UCSD-AML1 (cell line): Measurements from ENCODE around the gene TNFSF11.

Experiments used
- DNase-seq: peaks from one replicate; lab custom pipeline; 2025; ENCODE audit not compliant: unreplicated experiment; lab: John Stamatoyannopoulos, UW

Gene TNFSF11

DNA sequence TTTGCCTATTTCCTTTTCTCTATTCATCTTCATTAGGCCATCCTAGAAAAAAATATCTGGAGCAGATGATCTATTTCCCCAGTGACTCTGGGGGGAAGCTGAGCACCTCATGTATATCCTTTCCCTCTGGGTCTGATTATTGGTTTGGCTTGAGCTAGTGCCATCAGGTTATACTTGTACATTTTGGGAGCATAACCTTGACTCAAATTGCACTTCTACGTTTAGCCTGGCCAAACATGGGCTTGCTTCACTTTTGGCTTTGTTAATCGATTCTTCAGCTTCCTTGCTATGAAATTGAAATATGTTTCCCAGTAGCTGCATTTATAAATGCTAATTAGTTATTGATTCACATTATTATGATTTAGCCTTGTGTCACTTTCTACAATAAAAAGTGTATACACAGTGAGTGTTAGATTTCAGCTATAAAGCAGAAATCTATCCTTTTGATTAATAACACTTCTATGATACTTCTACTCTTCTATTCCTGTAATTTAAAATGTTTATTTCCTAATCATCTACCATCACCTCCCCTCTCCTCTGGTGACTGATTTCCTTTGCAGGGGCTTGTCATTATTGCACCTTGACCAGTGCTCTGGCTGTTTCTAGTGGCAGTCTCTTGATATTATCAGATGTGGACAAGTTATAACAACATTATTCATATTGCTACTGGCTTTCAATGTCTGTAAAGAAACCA, 37.3 kb downstream of the TNFSF11 start:
- DNase-seq: no peak

GRCh38 chr13:42612021-42612765, 38.2 kb downstream of the TNFSF11 start:
- DNase-seq: no peak

GRCh38 chr13:42614436-42615035, 40.6 kb downstream of the TNFSF11 start:
- DNase-seq: no peak

DNA sequence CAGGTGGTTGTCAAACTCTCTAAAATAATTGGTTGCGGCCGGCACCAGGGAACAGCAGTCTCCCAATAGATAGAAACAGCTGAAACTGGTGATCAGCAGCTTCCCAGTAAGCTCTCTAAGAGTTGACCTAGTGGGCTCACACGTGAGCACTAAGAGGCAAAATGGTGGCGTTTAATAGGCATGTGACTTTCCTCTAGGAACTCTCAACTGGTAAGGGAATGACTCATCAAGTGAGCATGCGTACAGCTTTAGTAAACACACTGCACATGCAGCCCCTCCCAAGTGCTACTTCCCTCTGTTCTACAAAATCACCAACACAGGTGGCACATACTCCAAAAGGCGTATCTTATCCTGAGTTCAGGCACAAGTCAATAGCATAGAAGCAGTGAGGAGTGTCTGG, 41.7 kb downstream of the TNFSF11 start:
- DNase-seq: no peak

DNA sequence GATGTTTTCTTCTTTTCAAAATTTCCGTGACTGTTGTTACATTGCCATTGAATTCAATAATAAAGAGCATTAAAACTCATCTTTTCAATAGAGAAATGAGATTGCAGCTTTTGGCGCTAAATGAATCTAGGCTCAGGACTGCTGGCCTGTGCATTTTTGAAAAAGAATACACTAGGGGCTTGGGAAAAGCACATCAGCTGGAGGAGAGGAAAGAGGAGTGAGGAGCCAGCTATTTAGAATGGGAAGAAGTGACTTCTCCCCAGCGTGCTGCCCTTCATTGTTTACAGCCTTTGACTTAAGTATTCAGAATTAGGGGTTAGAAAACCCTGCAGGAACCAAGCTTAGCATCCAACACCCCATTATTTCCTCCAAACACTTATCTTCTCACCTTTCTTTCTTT, 43.3 kb downstream of the TNFSF11 start:
- DNase-seq: no peak

DNA sequence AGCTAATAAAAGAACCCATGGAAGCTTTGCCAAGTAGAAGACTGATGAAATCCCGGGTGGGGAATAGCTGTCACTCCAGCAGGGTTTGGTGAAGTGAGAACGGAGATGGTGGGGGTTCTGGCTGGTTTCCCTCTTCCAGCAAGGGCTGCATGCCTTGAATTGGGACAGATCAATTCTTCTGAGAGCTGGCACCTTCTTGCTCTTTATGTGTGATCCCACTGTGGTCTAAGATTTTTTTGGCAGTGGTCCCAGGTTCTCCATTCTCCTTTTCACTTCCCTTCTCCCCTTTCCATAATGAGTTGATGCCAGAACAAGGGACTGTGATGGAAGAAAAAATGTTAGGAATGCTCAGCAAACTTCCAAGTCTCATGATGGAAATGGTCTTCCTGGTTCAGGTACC, 50.0 kb downstream of the TNFSF11 start:
- DNase-seq: no peak

DNA sequence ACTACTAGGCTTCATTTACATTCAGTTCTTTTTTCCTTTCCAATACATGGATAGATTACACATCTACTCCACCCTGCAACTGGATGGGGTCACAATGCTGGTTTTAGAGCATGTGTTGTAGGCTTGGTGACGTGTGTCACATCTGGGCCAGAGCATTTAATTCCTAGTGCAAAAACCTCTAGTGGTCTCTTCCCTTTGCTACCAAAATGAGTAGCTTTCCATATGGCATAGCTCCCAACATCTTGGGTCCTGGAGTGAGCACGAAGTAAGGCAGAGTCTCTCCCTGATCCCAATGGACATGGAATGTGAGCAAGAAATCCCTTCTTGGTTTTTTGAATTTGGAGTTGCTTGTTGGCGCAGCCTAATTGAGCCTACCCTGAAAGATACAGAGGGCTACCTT, 51.7 kb downstream of the TNFSF11 start:
- no peak for DNase-seq

DNA sequence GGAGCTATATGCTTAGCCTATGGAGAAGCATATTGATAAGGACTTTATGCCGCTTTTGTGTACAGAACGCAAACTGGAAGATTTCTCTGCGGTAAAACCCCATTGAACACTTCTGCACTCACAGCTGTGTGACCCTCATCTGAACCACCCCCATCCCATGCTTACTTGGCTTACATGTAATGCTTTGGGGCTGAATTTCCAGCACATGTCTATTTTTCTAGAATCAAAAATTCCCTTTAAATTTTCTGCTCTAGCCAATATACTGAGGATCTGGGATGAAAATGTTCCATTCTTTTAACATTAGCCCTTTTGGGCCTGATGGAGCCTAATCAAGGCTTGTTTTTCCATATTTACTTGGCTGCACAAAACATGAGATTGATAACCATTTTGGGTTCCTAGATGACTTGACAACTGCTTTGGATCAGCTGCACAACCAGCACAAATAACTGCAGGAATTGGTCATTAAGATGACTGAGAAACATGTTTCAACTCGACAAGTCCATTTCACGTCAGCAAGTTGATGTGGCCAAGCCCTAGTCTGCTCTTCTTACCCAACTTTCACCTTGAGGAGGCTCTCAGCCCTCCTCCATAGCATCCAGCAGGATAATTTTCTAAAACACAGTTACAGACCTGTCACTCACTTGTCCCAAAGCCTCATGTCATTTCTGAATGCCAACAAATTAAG, 52.4 kb downstream of the TNFSF11 start:
- no peak for DNase-seq

DNA sequence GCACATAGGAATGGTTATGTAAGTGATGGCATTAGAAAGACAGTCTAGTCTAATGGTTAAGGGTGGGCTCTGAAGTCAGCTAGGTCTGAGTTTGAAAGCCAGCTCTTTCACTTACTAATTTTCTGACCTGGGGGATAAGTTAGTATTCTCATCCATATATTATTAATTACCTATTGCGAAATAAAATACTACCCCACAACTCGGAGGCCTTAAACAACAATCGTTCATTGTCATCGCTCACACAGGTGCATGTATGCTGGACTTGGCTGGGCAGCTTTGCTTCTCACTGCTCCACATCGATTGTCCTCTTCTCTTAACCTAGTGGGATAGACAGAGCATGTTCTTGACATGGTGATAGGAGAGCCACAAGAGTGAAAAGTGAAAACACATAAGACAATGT, 54.7 kb downstream of the TNFSF11 start:
- DNase-seq: no peak

DNA sequence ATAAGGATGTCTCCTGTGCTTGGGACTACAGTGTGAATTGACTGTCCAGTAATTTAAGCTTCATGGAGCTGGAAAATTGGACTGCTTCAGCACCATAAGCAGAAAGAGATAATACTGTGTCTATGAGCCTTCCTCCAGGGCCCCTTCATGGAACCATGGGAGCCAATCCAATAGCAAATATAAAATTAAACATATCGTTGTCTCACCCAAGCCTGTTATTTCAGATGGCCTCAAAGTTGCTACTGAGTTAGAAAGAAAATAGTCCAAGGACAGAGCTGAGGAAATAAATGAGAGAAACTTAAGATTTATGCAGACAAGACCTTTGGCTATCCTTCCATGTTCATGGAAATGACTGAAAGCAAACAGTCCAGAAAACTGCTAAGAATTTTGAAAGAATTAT, 57.2 kb downstream of the TNFSF11 start:
- no peak for DNase-seq

GRCh38 chr13:42633495-42633894, 59.5 kb downstream of the TNFSF11 start:
- no peak for DNase-seq

- DNase-seq: no peak
Measured at GRCh38 chr13:42638101-42638500, 64.1 kb downstream of the TNFSF11 start.

- DNase-seq: no peak
Measured at GRCh38 chr13:42638886-42639285, 64.9 kb downstream of the TNFSF11 start.

- no peak for DNase-seq
Measured at GRCh38 chr13:42643076-42643475, 69.1 kb downstream of the TNFSF11 start.

GRCh38 chr13:42644841-42645240, 70.9 kb downstream of the TNFSF11 start:
- DNase-seq: no peak

DNA sequence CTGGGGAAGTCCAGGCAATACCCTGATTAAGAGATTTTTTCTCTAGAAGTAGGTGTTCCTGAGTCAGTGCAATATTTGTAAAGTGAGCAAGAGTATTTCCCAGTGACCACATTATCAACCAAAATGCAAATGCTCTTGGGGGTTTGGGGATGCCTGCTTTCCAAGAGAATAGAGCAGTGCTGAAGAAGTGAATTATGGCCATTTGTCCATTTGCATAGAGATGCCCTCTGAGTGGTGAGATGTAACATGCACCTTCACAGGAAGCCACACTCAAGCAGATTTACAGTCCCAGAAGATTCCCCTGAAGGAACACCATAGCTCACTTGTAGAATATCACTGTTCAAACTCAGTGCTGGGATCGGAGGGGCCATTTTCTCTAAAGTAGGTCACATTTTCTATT, 71.8 kb downstream of the TNFSF11 start:
- DNase-seq: no peak

DNA sequence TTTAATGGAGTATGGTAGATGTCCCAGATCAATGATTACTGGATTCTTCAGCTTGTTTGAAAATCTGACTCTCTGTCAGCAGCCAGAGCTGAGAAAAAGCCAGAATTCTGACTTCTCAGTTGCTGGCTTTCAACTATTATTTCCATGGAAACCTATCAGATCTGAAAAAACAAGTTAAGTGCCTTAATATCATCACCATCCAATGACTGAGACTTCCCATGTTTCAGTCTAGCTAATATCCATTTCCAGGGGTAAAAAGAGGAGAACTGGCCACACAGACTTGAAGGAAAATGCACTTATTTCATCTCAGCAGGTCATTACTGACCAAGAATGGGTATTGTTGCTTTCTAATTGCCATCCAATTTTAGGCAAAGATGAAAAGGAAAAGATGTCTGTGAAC, 75.2 kb downstream of the TNFSF11 start:
- DNase-seq: no peak

GRCh38 chr13:42649831-42650230, 75.9 kb downstream of the TNFSF11 start:
- DNase-seq: no peak

DNA sequence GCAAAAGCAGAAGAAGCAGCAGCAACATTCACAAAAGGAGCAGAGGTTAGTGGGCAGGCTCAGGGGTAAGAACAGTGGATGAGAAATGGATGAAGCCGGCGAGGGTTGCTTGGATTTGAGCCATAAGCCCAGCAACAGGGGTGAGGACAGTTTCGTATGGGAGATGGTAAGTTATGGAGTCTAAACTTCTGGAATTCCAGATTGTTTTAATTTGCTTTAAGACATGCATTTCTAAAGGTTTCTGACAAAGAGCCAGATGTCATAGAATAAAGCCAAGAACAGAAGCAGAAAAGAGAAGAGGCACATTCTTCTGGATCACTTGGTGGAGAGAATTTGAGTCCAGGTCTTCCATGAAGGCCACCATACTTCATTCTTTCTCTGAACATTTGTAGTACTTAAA, 76.6 kb downstream of the TNFSF11 start:
- DNase-seq: no peak

DNA sequence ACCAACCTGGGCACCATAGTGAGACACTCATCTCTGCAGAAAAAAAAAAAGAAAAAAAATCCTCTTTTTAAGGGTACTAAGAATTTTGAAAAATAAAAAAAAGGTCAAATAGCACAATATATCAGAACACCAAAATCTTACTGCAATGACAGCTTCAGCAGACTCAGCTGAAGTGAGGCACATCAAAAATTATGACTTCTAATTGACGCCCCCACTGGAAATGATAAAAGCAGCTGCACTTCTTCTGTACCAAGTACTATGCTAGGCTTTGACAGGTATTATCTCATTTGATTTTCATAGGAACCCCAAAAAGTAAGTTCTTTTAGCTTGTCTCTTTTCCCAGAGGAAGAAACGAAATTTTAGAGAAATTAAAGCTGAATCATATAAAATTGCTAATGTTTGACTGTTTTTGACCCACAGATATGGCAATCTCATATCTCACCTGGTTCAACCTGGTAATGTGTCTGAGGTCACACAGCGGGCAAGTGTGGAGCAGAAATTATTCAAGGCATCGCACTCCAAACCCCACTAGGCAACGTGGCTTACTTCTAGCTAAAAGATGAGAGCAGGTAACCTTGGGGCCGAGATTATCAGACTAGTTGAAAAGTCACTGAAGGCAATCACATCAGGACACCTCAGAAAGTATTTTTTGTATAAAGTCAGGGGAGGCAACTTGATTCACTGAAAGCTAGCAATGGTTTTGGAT, 78.1 kb downstream of the TNFSF11 start:
- DNase-seq: no peak
